Breast epithelium (tissue), 3 donors: ENCODE measurements around the gene OS9.
"Not testable (repeated sequence)": the region's sequence is repeated elsewhere in the genome, so short reads cannot be mapped to it uniquely, and the experiment has no call there.

Experiments
- CTCF ChIP-seq, 3 donors: fragments of 450-650 bp; IDR thresholded peaks; one replicate each; pipeline ENCODE4 v1.5.1; 2016 to 2017; ENCODE audit warnings: antibody characterized with exemption in 3 of 3, mild to moderate bottlenecking in 3 of 3, moderate library complexity in 3 of 3
- POLR2A ChIP-seq: fragments of 450-650 bp; IDR thresholded peaks from one replicate; pipeline ENCODE4 v1.6.1; 2016; ENCODE audit warnings: antibody characterized with exemption, mild to moderate bottlenecking, moderate library complexity

GRCh38 chr12:57645990-57646658, 47.8 kb upstream of the OS9 start:
- TF ChIP-seq POLR2A; CTCF (IDR thresholded peaks at IDR 0.05): not testable (repeated sequence)
